Mesenchymal stem cell (in vitro differentiated cells and primary cell): ENCODE results near the gene HOXB3.

Experiments used
- DNase-seq: peaks from one replicate; pipeline ENCODE4 v3.0.0-alpha.2; 2013
- H2AFZ ChIP-seq: one replicate; pipeline ENCODE4 v1.6.1; 2013; ENCODE audit warnings: low read depth, mild to moderate bottlenecking, control low read depth, inconsistent platforms, low read length, moderate library complexity
- H2AK5ac ChIP-seq: 2 replicates; pipeline ENCODE4 v1.6.1; 2013; ENCODE audit warnings: low read length, moderate library complexity, mild to moderate bottlenecking, inconsistent platforms; ENCODE audit not compliant: severe bottlenecking
- H2BK120ac ChIP-seq: one replicate; pipeline ENCODE4 v1.6.1; 2013; ENCODE audit warnings: low read depth, mild to moderate bottlenecking, inconsistent platforms, low read length, moderate library complexity
- H2BK12ac ChIP-seq, 2 experiments: one replicate each; pipeline ENCODE4 v1.6.1; 2013; ENCODE audit warnings: inconsistent platforms in 2 of 2, low read length in 2 of 2, mild to moderate bottlenecking in 2 of 2, moderate library complexity in 2 of 2, control low read depth in 1 of 2
- H2BK15ac ChIP-seq: one replicate; pipeline ENCODE4 v1.6.1; 2013; ENCODE audit warnings: mild to moderate bottlenecking, low read depth, inconsistent platforms; ENCODE audit not compliant: poor library complexity, severe bottlenecking
- H2BK5ac ChIP-seq: 2 replicates; pipeline ENCODE4 v1.6.1; 2013; ENCODE audit warnings: low read depth, mild to moderate bottlenecking, low read length, control low read depth, inconsistent platforms; ENCODE audit not compliant: poor library complexity, severe bottlenecking
- H3K14ac ChIP-seq, 2 experiments: one replicate each; pipeline ENCODE4 v1.6.1; 2013; ENCODE audit warnings: inconsistent platforms in 2 of 2, low read length in 2 of 2, control low read depth in 1 of 2, mild to moderate bottlenecking in 1 of 2, moderate library complexity in 1 of 2
- H3K18ac ChIP-seq, 2 experiments: one replicate each; pipeline ENCODE4 v1.6.1; 2013; ENCODE audit warnings: inconsistent platforms in 2 of 2, low read length in 2 of 2, control low read depth in 1 of 2, low read depth in 1 of 2, mild to moderate bottlenecking in 1 of 2
- H3K23ac ChIP-seq, 2 experiments: one replicate each; pipeline ENCODE4 v1.6.1; 2013; ENCODE audit warnings: inconsistent platforms in 2 of 2, low read length in 2 of 2, mild to moderate bottlenecking in 2 of 2, moderate library complexity in 2 of 2, control low read depth in 1 of 2
- H3K27ac ChIP-seq: 2 replicates; pipeline ENCODE4 v1.5.1; 2013; ENCODE audit warnings: mild to moderate bottlenecking, moderate library complexity, low read length, control low read depth, inconsistent platforms; ENCODE audit not compliant: poor library complexity, severe bottlenecking
- H3K27me3 ChIP-seq, 2 experiments: 2 replicates each; pipeline versions ENCODE4 v1.6.1 to v1.7.0; 2013; ENCODE audit warnings: low read length in 2 of 2, mild to moderate bottlenecking in 2 of 2, moderate library complexity in 2 of 2, control low read depth in 1 of 2, inconsistent platforms in 1 of 2; ENCODE audit not compliant: control insufficient read depth in 1 of 2, insufficient read depth in 1 of 2
- H3K36me3 ChIP-seq, 2 experiments: 2 replicates each; pipeline versions ENCODE4 v1.6.1 to v1.7.0; 2013; ENCODE audit warnings: low read length in 2 of 2, control low read depth in 1 of 2, inconsistent platforms in 1 of 2, low read depth in 1 of 2, mild to moderate bottlenecking in 1 of 2; ENCODE audit not compliant: insufficient read depth in 2 of 2, control insufficient read depth in 1 of 2
- H3K4ac ChIP-seq, 2 experiments: one replicate each; pipeline ENCODE4 v1.6.1; 2013; ENCODE audit warnings: inconsistent platforms in 2 of 2, low read length in 2 of 2, mild to moderate bottlenecking in 2 of 2, moderate library complexity in 2 of 2, control low read depth in 1 of 2, low read depth in 1 of 2
- H3K4me1 ChIP-seq: 2 replicates; pipeline ENCODE4 v1.6.1; 2013; ENCODE audit warnings: low read depth, low read length, control low read depth; ENCODE audit not compliant: control insufficient read depth, insufficient read depth
- H3K4me2 ChIP-seq: 2 replicates; pipeline ENCODE4 v1.6.1; 2013; ENCODE audit warnings: low read length, mild to moderate bottlenecking, inconsistent platforms; ENCODE audit not compliant: poor library complexity, severe bottlenecking
- H3K4me3 ChIP-seq, 2 experiments: 2 replicates each; pipeline versions ENCODE4 v1.5.1 to v1.7.0; 2013; ENCODE audit warnings: low read length in 2 of 2, mild to moderate bottlenecking in 2 of 2, control low read depth in 1 of 2, low read depth in 1 of 2; ENCODE audit not compliant: insufficient read depth in 1 of 2
- H3K79me1 ChIP-seq: replicated peaks from 2 replicates; pipeline ENCODE4 v1.6.1; 2013; ENCODE audit warnings: mild to moderate bottlenecking, control low read depth, low read length, inconsistent platforms; ENCODE audit not compliant: poor library complexity, severe bottlenecking
- H3K9ac ChIP-seq: 2 replicates; pipeline ENCODE4 v1.7.0; 2013; ENCODE audit warnings: mild to moderate bottlenecking, low read length, moderate library complexity
- H3K9me3 ChIP-seq: 2 replicates; pipeline ENCODE4 v1.7.0; 2013; ENCODE audit warnings: mild to moderate bottlenecking, low read length; ENCODE audit not compliant: control insufficient read depth
- H4K8ac ChIP-seq: one replicate; pipeline ENCODE4 v1.6.1; 2013; ENCODE audit warnings: inconsistent platforms, mild to moderate bottlenecking, low read length, moderate library complexity
- H4K91ac ChIP-seq: one replicate; pipeline ENCODE4 v1.6.1; 2013; ENCODE audit warnings: mild to moderate bottlenecking, low read length, inconsistent platforms
- WGBS: methylation state at CpG from one replicate; pipeline ENCODE4 v1.1.7; 2013; ENCODE audit warnings: mixed read lengths; 5-methylcytosine and 5-hydroxymethylcytosine counted together

Gene HOXB3

GRCh38 chr17:48568499-48569239 is 21.4 kb downstream of the HOXB3 start:
- Histone ChIP-seq H3K9me3 (no peaks in the 10 kb centered on the region), H2BK120ac (peak overlapping the region; percentile 39), H3K4me2 (peak overlapping the region; percentile 70), H2BK5ac (no peak overlapping the region), H3K27ac (peak overlapping the region; percentile 23), H2AK5ac (no peak overlapping the region), H3K9ac (peak overlapping the region; percentile 95), H3K4ac (peak overlapping the region in 1 of 2 experiments; percentile 34), H3K4me3 (peak overlapping the region; percentile 33 to 76), H4K8ac (peak overlapping the region; percentile 27), H3K27me3 (peaks cover 0 to 4% of the 10 kb centered on the region in 2 experiments), H2BK12ac (no peak overlapping the region), H2BK15ac (no peak overlapping the region), H3K18ac (peak overlapping the region; percentile 40 to 67), H3K14ac (no peak overlapping the region), H3K79me1 (no peaks in the 10 kb centered on the region), H2AFZ (no peak overlapping the region), H3K4me1 (peaks cover 38% of the 10 kb centered on the region), H3K36me3 (peaks cover 12 to 15% of the 10 kb centered on the region in 2 experiments), H4K91ac (no peak overlapping the region), H3K23ac (no peak overlapping the region)
- 1% methylated on average over 19 of the region's 33 CpGs for WGBS
- DNase-seq = peak; percentile 79

- no peak overlapping the region for H3K14ac ChIP-seq
- DNase-seq = no peak
- peak overlapping the region; percentile 14 to 68 for H3K18ac ChIP-seq
- H2AFZ ChIP-seq = no peak overlapping the region
- WGBS = 50% methylated on average over 1 of the region's 2 CpGs
- H3K36me3 ChIP-seq = peaks cover 14 to 17% of the 10 kb centered on the region in 2 experiments
- peaks cover 41% of the 10 kb centered on the region for H3K4me1 ChIP-seq
- H2BK5ac ChIP-seq = no peak overlapping the region
- peak overlapping the region; percentile 95 for H3K9ac ChIP-seq
- no peak overlapping the region for H2AK5ac ChIP-seq
- H3K27ac ChIP-seq = no peak overlapping the region
- H2BK120ac ChIP-seq = no peak overlapping the region
- H4K8ac ChIP-seq = no peak overlapping the region
- H3K23ac ChIP-seq = no peak overlapping the region
- peak overlapping the region in 1 of 2 experiments; percentile 76 for H3K4me3 ChIP-seq
- no peak overlapping the region for H4K91ac ChIP-seq
- peaks cover 0 to 2% of the 10 kb centered on the region in 2 experiments for H3K27me3 ChIP-seq
- H2BK15ac ChIP-seq = no peak overlapping the region
- H3K4me2 ChIP-seq = peak overlapping the region; percentile 1
- H3K4ac ChIP-seq = peak overlapping the region in 1 of 2 experiments; percentile 19
- H2BK12ac ChIP-seq = no peak overlapping the region
- H3K79me1 ChIP-seq = no peaks in the 10 kb centered on the region
- H3K9me3 ChIP-seq = no peaks in the 10 kb centered on the region
Observed at GRCh38 chr17:48567646-48568354, 22.2 kb downstream of the HOXB3 start.

DNA sequence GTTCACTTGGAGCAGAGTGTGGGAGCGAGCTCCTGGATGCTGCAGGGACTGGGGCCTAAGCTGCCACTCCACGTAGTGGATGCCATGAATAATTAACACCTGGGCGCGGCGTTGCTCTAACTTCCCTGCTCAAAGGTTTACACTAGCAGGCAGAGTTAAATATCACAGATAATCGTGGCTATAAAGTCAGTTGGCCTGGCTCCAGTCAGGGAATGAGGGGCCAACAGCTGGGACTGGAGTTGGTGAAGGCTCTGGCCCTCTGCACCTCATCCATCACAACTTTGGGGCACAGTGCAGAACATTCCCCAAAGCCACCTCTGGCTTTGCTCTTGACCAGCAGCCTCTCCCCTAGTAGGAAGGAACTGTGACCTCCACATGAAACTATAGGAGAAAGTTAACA is 22.8 kb downstream of the HOXB3 start:
- 53% methylated on average over 6 of the region's 6 CpGs for WGBS
- no peak overlapping the region for H2AFZ ChIP-seq
- H3K4me1 ChIP-seq = peaks cover 38% of the 10 kb centered on the region
- peak overlapping the region; percentile 95 for H3K9ac ChIP-seq
- no peak overlapping the region for H2BK5ac ChIP-seq
- no peak for DNase-seq
- H2BK12ac ChIP-seq = peak overlapping the region; percentile 57 to 84
- peak overlapping the region; percentile 52 for H4K91ac ChIP-seq
- H3K23ac ChIP-seq = peak overlapping the region; percentile 28 to 67
- H3K9me3 ChIP-seq = no peaks in the 10 kb centered on the region
- no peak overlapping the region for H3K4me3 ChIP-seq
- peak overlapping the region in 1 of 2 experiments; percentile 49 for H3K14ac ChIP-seq
- H2BK15ac ChIP-seq = no peak overlapping the region
- H3K79me1 ChIP-seq = no peaks in the 10 kb centered on the region
- H3K36me3 ChIP-seq = peaks cover 11 to 21% of the 10 kb centered on the region in 2 experiments
- peak overlapping the region; percentile 45 to 67 for H3K18ac ChIP-seq
- peak overlapping the region; percentile 0 to 69 for H3K4ac ChIP-seq
- H3K27ac ChIP-seq = no peak overlapping the region
- H2AK5ac ChIP-seq = peak overlapping the region; percentile 71
- peak overlapping the region; percentile 21 for H2BK120ac ChIP-seq
- H4K8ac ChIP-seq = peak overlapping the region; percentile 77
- H3K27me3 ChIP-seq = no peaks in the 10 kb centered on the region
- H3K4me2 ChIP-seq = peak overlapping the region; percentile 1

DNA sequence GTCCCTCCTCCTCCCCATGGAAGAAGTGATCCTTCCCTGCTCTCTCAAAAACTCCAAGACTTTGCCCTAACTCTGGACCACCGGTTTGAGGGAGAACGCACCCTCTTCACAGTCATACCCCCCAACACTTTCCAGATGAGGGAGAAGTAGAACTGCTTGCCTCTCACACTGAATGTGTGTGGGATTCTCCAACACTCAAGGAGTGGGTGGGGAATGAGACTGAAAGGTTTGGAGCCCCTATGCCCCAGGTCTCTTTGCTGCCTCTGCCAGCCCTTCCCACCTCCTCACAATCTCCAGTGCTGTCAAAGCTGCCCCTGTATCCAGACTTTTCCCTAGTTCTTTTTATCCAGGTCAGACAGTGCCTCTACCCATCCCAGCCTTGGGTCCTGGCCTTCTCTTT is 23.3 kb downstream of the HOXB3 start:
- peak overlapping the region; percentile 15 for H2BK15ac ChIP-seq
- H3K4me1 ChIP-seq = peaks cover 42% of the 10 kb centered on the region
- no peak overlapping the region for H3K4me2 ChIP-seq
- H3K4ac ChIP-seq = peak overlapping the region; percentile 0 to 69
- H4K91ac ChIP-seq = peak overlapping the region; percentile 52
- no CpG with 5 or more reads among the region's 2 CpGs for WGBS
- peak overlapping the region in 1 of 2 experiments; percentile 28 for H3K23ac ChIP-seq
- H3K27ac ChIP-seq = no peak overlapping the region
- peaks cover 11 to 23% of the 10 kb centered on the region in 2 experiments for H3K36me3 ChIP-seq
- H3K79me1 ChIP-seq = no peaks in the 10 kb centered on the region
- H3K9me3 ChIP-seq = no peaks in the 10 kb centered on the region
- H3K9ac ChIP-seq = peak overlapping the region; percentile 3
- no peak for DNase-seq
- peak overlapping the region; percentile 45 to 67 for H3K18ac ChIP-seq
- peak overlapping the region; percentile 57 to 84 for H2BK12ac ChIP-seq
- H3K4me3 ChIP-seq = no peak overlapping the region
- peak overlapping the region; percentile 21 for H2BK120ac ChIP-seq
- H3K14ac ChIP-seq = no peak overlapping the region
- no peak overlapping the region for H2AFZ ChIP-seq
- peak overlapping the region; percentile 77 for H4K8ac ChIP-seq
- no peak overlapping the region for H2AK5ac ChIP-seq
- H3K27me3 ChIP-seq = no peaks in the 10 kb centered on the region
- no peak overlapping the region for H2BK5ac ChIP-seq
